Measurements from ENCODE around the gene TIMP1. TPM values are rescaled to one million over a fixed set of nuclear protein-coding genes. Genes with fewer than 3 reads are reported as not detected.

Gene TIMP1
- total RNA-seq, 3 donors from 2014 or later (not counting 1 experiment from before 2014, with no cell fraction given): 50.9 to 71.3 (median 68.6) TPM

GRCh38 chrX:47562615-47563243, 19.5 kb upstream of the TIMP1 start:
- H3K4me3 Mint-ChIP-seq: peak overlapping the region; percentile 70
- Histone ChIP-seq H3K27me3 (ENCODE audit: control insufficient read depth, insufficient read depth, low read length) (no peaks in the 10 kb centered on the region), H3K36me3 (ENCODE audit: control insufficient read depth, insufficient read depth, low read length) (peaks cover 37% of the 10 kb centered on the region), H3K9me3 (ENCODE audit: control insufficient read depth, insufficient read depth, low read length) (no peaks in the 10 kb centered on the region), H3K4me1 (ENCODE audit: control insufficient read depth, insufficient read depth, low read length) (peaks cover 31% of the 10 kb centered on the region), H3K27ac (ENCODE audit: low read length) (no peak overlapping the region), H3K4me3 (ENCODE audit: low read length) (no peak overlapping the region)
- peak; percentile 19 for TF ChIP-seq CTCF (IDR thresholded peaks at IDR 0.05)
- H3K27me3 Mint-ChIP-seq (ENCODE audit: low read depth in 2 of 2): no peaks in the 10 kb centered on the region
- ATAC-seq (no peak), DNase-seq (peak in 1 of 2 donors; percentile 46)
- peaks cover 10 to 36% of the 10 kb centered on the region in 2 donors for H3K4me1 Mint-ChIP-seq
- H3K9me3 Mint-ChIP-seq: no peaks in the 10 kb centered on the region
- no peaks in the 10 kb centered on the region for H3K36me3 Mint-ChIP-seq
- H3K27ac Mint-ChIP-seq: peak overlapping the region; percentile 95 to 97
- 93% methylated on average over 9 of the region's 13 CpGs for WGBS (ENCODE audit: insufficient coverage)
- intact Hi-C loops (cut with micrococcal nuclease): loop anchor here (5.0 to 10.0 kb wide), 2 partner anchors 272 to 465 kb away; partner anchors contain the start of gene ZNF81

GRCh38 chrX:47563801-47564315, 18.4 kb upstream of the TIMP1 start:
- Mint-ChIP-seq H3K27ac (peak overlapping the region; percentile 13 to 39), H3K4me3 (peak overlapping the region; percentile 73), H3K36me3 (no peaks in the 10 kb centered on the region), H3K9me3 (no peaks in the 10 kb centered on the region), H3K27me3 (ENCODE audit: low read depth in 2 of 2) (no peaks in the 10 kb centered on the region), H3K4me1 (peaks cover 10 to 36% of the 10 kb centered on the region in 2 donors)
- WGBS (ENCODE audit: insufficient coverage): 80% methylated on average over 4 of the region's 8 CpGs
- Histone ChIP-seq H3K36me3 (ENCODE audit: control insufficient read depth, insufficient read depth, low read length) (peaks cover 45% of the 10 kb centered on the region), H3K27ac (ENCODE audit: low read length) (no peak overlapping the region), H3K9me3 (ENCODE audit: control insufficient read depth, insufficient read depth, low read length) (no peaks in the 10 kb centered on the region), H3K4me3 (ENCODE audit: low read length) (no peak overlapping the region), H3K4me1 (ENCODE audit: control insufficient read depth, insufficient read depth, low read length) (peaks cover 31% of the 10 kb centered on the region), H3K27me3 (ENCODE audit: control insufficient read depth, insufficient read depth, low read length) (no peaks in the 10 kb centered on the region)
- no peak for DNase-seq
- ATAC-seq: no peak
- no peak for TF ChIP-seq CTCF (IDR thresholded peaks at IDR 0.05)
- intact Hi-C loops (cut with micrococcal nuclease): loop anchor here (5.0 to 10.0 kb wide), 2 partner anchors 271 to 463 kb away; partner anchors contain the start of gene ZNF81

GRCh38 chrX:47564438-47565085, 17.7 kb upstream of the TIMP1 start:
- Histone ChIP-seq H3K36me3 (ENCODE audit: control insufficient read depth, insufficient read depth, low read length) (peaks cover 52% of the 10 kb centered on the region), H3K27ac (ENCODE audit: low read length) (no peak overlapping the region), H3K4me1 (ENCODE audit: control insufficient read depth, insufficient read depth, low read length) (peaks cover 31% of the 10 kb centered on the region), H3K9me3 (ENCODE audit: control insufficient read depth, insufficient read depth, low read length) (no peaks in the 10 kb centered on the region), H3K27me3 (ENCODE audit: control insufficient read depth, insufficient read depth, low read length) (no peaks in the 10 kb centered on the region), H3K4me3 (ENCODE audit: low read length) (no peak overlapping the region)
- WGBS (ENCODE audit: insufficient coverage): 89% methylated on average over 9 of the region's 12 CpGs
- no peak for ATAC-seq
- Mint-ChIP-seq H3K27me3 (ENCODE audit: low read depth in 2 of 2) (no peaks in the 10 kb centered on the region), H3K4me1 (peaks cover 10 to 36% of the 10 kb centered on the region in 2 donors), H3K36me3 (no peaks in the 10 kb centered on the region), H3K4me3 (peak overlapping the region; percentile 30), H3K27ac (peak overlapping the region in 1 of 2 donors; percentile 13), H3K9me3 (no peaks in the 10 kb centered on the region)
- intact Hi-C loops (cut with micrococcal nuclease): loop anchor here (5.0 to 10.0 kb wide), 2 partner anchors 270 to 463 kb away; partner anchors contain the start of gene ZNF81
- TF ChIP-seq CTCF (IDR thresholded peaks at IDR 0.05): no peak
- DNase-seq: no peak

Measured in natural killer cell (primary cell).